Aorta (tissue), 5 donors: ENCODE measurements around the gene ALAS1. TPM values are rescaled to one million over a fixed set of nuclear protein-coding genes. Genes with fewer than 3 reads are reported as not detected.

Source experiments
- ATAC-seq: fragments of 200-7000 bp; cut with Tn5 transposase; one replicate; pipeline ENCODE4 v1.9.1; 2022; ENCODE audit warnings: moderate library complexity; ENCODE audit not compliant: low FRiP score
- DNase-seq, 2 donors: peaks; one replicate each; pipeline ENCODE4 v3.0.0-alpha.2; 2020
- H3K27ac ChIP-seq, 2 donors: one replicate each; pipeline ENCODE4 v1.5.1; 2013; ENCODE audit warnings: low read length in 2 of 2, mild to moderate bottlenecking in 2 of 2, moderate library complexity in 2 of 2, control low read depth in 1 of 2, inconsistent platforms in 1 of 2, low read depth in 1 of 2
- H3K27me3 ChIP-seq, 2 donors: one replicate each; pipeline ENCODE4 v1.6.1; 2013; ENCODE audit warnings: control low read depth in 1 of 2, low read length in 1 of 2, mild to moderate bottlenecking in 1 of 2, moderate library complexity in 1 of 2; ENCODE audit not compliant: insufficient read depth in 2 of 2, control insufficient read depth in 1 of 2
- H3K36me3 ChIP-seq, 2 donors: one replicate each; pipeline ENCODE4 v1.6.1; 2013; ENCODE audit warnings: control low read depth in 1 of 2, low read length in 1 of 2, mild to moderate bottlenecking in 1 of 2; ENCODE audit not compliant: insufficient read depth in 2 of 2, control insufficient read depth in 1 of 2
- H3K4me1 ChIP-seq, 2 donors: one replicate each; pipeline ENCODE4 v1.6.1; 2013; ENCODE audit warnings: low read length in 2 of 2, control low read depth in 1 of 2, mild to moderate bottlenecking in 1 of 2, moderate library complexity in 1 of 2; ENCODE audit not compliant: insufficient read depth in 2 of 2, control insufficient read depth in 1 of 2
- H3K4me3 ChIP-seq, 2 donors: one replicate each; pipeline ENCODE4 v1.5.1; 2013; ENCODE audit warnings: low read length in 2 of 2, control low read depth in 1 of 2, mild to moderate bottlenecking in 1 of 2
- H3K9me3 ChIP-seq: one replicate; pipeline ENCODE4 v1.6.1; 2013; ENCODE audit warnings: mild to moderate bottlenecking, low read length; ENCODE audit not compliant: control insufficient read depth
- WGBS, 2 donors: extraction: QIAGEN DNeasy Blood & Tissue Kit; methylation state at CpG; one replicate each; pipeline ENCODE4 v1.1.7; 2013; 5-methylcytosine and 5-hydroxymethylcytosine counted together
- intact Hi-C, 2 donors: fragments of 100-400 bp; cut with DNase I; formaldehyde crosslinking; loops; one replicate each; pipeline versions ENCODE4 v1.14.2 to v1.15.0; 2022
- polyA plus RNA-seq, 2 donors: library from polyadenylated mRNA; stranded (reverse); fragments of 200-250 nt; gene quantifications; one replicate each; pipeline ENCODE4 v1.2.3, GENCODE V29; 2013
- total RNA-seq, 2 donors: library from RNA; stranded (reverse); fragmentation: NEBNext Ultra II Directional; extraction: Animal tissue kit (Norgen Biotek cat#: 25700); gene quantifications; one replicate each; pipeline ENCODE4 v1.2.1, GENCODE V29; 2021
- donor health status: healthy with polysubstance abuse.
- donor health status: Bipolar disorder and iron deficiency.
- donor health status: DM: no; HTN: no; CAD: no.
- donor health status: DM: no; HTN: no; CAD: no.
- donor health status: DM: yes; HTN: yes; CAD: no.

The ALAS1 gene
- total and polyA plus RNA-seq, 4 donors = 14.4 to 34.5 (median 23.4) TPM

DNA sequence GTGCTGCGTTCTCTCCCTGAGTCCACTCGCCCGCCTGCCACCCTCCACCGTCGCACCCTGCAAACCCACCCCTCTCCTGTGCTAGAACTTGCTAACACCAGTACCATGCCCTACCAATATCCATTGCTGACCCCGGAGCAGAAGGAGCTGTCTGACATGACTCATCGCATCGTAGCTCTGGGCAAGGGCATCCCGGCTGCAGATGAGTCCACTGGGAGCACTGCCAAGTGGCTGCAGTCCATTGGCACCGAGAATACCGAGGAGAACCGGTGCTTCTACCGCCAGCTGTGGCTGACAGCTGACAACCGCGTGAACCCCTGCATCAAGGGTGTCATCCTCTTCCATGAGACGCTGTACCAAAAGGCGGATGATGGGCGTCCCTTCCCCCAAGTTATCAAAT is 4.9 kb upstream of the ALAS1 start:
- H3K4me1 ChIP-seq = peaks cover 0 to 2% of the 10 kb centered on the region in 2 donors
- intact Hi-C loops = no loop called here
- no peaks in the 10 kb centered on the region for H3K27me3 ChIP-seq
- no peaks in the 10 kb centered on the region for H3K36me3 ChIP-seq
- ATAC-seq (no peak), DNase-seq (no peak)
- no peaks in the 10 kb centered on the region for H3K9me3 ChIP-seq
- H3K4me3 ChIP-seq = no peak overlapping the region
- WGBS, 2 donors = 69 to 71% methylated on average over 18 of the region's 18 CpGs
- H3K27ac ChIP-seq = no peak overlapping the region

DNA sequence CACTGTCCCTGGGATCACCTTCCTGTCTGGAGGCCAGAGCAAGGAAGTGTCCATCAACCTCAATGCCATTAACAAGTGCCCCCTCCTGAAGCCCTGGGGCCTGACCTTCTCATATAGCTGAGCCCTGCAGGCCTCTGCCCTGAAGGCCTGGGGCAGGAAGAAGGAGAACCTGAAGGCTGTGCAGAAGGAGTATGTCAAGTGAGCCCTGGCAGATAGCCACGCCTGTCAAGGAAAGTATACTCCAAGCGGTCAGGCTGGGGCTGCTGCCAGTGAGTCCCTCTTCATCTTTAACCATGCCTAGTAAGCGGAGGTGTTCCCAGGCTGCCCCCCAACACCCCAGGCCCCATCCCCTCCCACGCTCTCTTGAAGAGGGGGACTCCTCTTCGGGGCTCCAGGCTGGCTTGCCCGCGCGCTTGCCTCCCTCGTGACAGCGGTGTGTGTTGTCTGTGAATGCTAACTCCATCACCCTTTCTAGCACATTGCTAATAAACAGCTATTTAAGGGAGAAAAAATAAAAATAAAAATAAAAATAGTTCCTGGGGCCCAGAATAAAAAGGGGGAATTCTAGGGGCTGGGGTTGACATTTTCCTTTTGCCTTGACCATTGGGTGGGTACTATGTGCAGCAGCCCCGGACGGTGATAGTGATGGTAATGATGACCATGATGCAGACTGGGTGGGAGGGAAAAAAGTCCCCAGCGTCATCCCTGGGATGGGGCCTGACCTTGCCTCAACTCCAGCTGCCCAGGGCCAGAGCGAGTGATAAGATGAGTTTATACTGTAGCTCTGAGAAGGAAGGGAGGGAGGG is 3.3 kb upstream of the ALAS1 start:
- Histone ChIP-seq H3K4me1 (peaks cover 0 to 2% of the 10 kb centered on the region in 2 donors), H3K36me3 (no peaks in the 10 kb centered on the region), H3K9me3 (no peaks in the 10 kb centered on the region), H3K27me3 (no peaks in the 10 kb centered on the region), H3K27ac (no peak overlapping the region), H3K4me3 (no peak overlapping the region)
- ATAC-seq (no peak), DNase-seq (no peak)
- 86 to 92% methylated on average over 14 of the region's 14 CpGs for WGBS, 2 donors
- intact Hi-C loops = no loop called here

DNA sequence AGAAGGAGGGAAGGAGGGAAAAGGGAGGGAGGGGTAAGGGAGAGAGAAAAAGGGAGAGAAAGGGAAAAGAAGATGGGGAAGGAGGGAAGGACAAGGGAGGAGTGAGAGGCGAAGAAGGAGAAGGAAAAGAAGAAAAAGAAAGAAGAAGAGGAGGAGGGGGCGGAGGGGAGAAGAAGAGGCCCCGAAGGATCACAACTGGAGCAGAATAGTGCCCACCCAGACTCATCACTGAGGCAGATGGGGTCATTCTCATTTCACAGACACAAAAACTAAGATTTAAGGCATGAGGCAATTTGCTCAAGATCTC is 2.7 kb upstream of the ALAS1 start:
- Histone ChIP-seq H3K4me1 (peaks cover 0 to 2% of the 10 kb centered on the region in 2 donors), H3K36me3 (no peaks in the 10 kb centered on the region)

DNA sequence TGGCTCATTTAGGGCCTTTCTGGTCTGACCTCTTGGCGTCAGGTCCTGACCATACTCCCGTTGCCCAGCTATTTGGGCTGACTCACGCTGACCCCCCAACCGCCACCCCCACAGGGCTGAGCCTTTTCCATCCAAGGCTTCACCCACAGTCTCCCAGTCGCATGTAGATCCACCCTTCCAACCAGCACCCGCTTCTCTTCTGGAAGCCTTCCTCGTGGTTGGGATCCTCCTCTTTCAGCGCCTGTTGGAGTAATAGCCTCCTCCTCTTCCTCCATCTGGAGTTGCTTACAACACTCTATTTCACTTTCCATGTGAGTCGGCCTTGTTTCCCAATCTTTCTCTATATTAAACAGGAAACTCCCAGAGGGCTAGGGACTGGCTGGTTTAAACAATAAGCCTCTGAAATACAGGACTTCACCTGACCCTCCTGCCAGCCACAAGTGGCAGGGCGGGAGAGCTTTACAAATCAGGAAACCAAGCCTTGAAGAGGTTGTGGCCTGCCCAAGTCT is 2.1 kb upstream of the ALAS1 start:
- no peaks in the 10 kb centered on the region for H3K27me3 ChIP-seq
- H3K36me3 ChIP-seq = no peaks in the 10 kb centered on the region
- H3K9me3 ChIP-seq = no peaks in the 10 kb centered on the region
- DNase-seq (peak in 1 of 2 donors; percentile 72), ATAC-seq (peak; percentile 1)
- H3K27ac ChIP-seq = no peak overlapping the region
- WGBS, 2 donors = 88 to 91% methylated on average over 10 of the region's 10 CpGs
- intact Hi-C loops = no loop called here
- H3K4me1 ChIP-seq = no peaks in the 10 kb centered on the region
- H3K4me3 ChIP-seq = no peak overlapping the region

More for the DNA sequence above, 2.7 kb upstream of the ALAS1 start:
- DNase-seq (no peak), ATAC-seq (no peak)
- Histone ChIP-seq H3K27me3 (no peaks in the 10 kb centered on the region), H3K9me3 (no peaks in the 10 kb centered on the region), H3K27ac (no peak overlapping the region), H3K4me3 (no peak overlapping the region)
- 99 to 100% methylated on average over 3 of the region's 3 CpGs for WGBS, 2 donors
- intact Hi-C loops = no loop called here

GRCh38 chr3:52196977-52197376 is 983 bp upstream of the ALAS1 start:
- 33 to 42% methylated on average over 3 of the region's 3 CpGs for WGBS, 2 donors
- H3K9me3 ChIP-seq = no peaks in the 10 kb centered on the region
- no peaks in the 10 kb centered on the region for H3K4me1 ChIP-seq
- DNase-seq = no peak
- intact Hi-C loops = no loop called here
- H3K36me3 ChIP-seq = no peaks in the 10 kb centered on the region
- peak; percentile 1 for ATAC-seq
- no peaks in the 10 kb centered on the region for H3K27me3 ChIP-seq
- H3K4me3 ChIP-seq = no peak overlapping the region
- H3K27ac ChIP-seq = no peak overlapping the region

DNA sequence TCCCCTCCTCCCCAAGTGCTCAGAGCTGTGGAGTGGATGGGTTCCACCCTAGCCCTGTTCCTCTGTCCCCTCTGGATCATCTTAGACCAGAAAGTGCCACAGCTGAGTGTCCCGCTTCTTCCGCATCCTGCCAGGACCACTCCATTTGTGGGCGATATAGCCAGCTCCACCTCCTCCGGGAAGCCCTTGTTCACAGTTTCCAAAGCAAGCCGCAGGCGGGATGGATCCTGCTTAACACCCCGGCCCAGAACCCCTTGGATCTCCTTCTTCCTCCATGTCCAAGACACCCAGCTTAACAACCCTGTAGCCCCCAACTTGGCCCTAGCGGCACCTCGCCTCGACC is 490 bp upstream of the ALAS1 start:
- Histone ChIP-seq H3K36me3 (peaks cover 0 to 1% of the 10 kb centered on the region in 2 donors), H3K27me3 (no peaks in the 10 kb centered on the region), H3K27ac (peak overlapping the region in 1 of 2 donors; percentile 12), H3K4me3 (peak overlapping the region; percentile 38 to 51), H3K4me1 (no peaks in the 10 kb centered on the region), H3K9me3 (no peaks in the 10 kb centered on the region)
- intact Hi-C loops = no loop called here
- WGBS, 2 donors = 50 to 55% methylated on average over 10 of the region's 10 CpGs
- no peak for DNase-seq
- ATAC-seq = no peak

DNA sequence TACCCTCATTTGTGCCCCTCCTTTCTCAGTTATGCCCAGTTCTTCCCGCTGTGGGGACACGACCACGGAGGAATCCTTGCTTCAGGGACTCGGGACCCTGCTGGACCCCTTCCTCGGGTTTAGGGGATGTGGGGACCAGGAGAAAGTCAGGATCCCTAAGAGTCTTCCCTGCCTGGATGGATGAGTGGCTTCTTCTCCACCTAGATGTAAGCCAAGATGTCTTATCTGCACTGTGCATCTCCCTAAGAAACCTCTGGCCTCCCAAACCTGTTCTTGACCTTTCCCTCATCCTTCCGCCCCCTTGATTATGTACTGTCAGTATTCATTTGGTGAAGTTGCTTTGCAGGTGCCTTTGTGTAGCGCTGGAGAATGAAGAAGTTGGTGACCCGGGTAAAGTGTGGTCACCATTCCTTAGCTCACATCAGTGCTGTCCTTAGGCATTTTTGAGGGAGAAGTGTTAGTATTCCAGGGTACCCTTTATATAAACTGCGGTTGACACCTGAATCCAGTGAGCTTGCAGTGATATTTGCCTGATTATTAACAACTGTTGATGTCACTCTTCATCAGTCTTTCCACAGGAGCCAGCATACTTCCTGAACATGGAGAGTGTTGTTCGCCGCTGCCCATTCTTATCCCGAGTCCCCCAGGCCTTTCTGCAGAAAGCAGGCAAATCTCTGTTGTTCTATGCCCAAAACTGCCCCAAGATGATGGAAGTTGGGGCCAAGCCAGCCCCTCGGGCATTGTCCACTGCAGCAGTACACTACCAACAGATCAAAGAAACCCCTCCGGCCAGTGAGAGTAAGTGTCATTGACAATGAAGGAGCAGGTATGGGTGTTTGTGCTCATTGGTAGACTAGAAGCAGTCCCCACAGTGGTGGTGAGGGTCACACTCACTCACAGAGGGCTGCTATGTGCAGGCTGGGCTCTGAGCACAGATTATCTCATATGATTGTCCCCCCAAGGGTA is 966 bp downstream of the ALAS1 start:
- DNase-seq (peak in 1 of 2 donors; percentile 42), ATAC-seq (no peak)
- Histone ChIP-seq H3K4me1 (no peaks in the 10 kb centered on the region), H3K36me3 (peaks cover 0 to 9% of the 10 kb centered on the region in 2 donors), H3K27ac (no peak overlapping the region), H3K27me3 (no peaks in the 10 kb centered on the region), H3K9me3 (no peaks in the 10 kb centered on the region), H3K4me3 (peak overlapping the region; percentile 51 to 79)
- WGBS, 2 donors = 44 to 46% methylated on average over 14 of the region's 14 CpGs
- intact Hi-C loops = no loop called here

DNA sequence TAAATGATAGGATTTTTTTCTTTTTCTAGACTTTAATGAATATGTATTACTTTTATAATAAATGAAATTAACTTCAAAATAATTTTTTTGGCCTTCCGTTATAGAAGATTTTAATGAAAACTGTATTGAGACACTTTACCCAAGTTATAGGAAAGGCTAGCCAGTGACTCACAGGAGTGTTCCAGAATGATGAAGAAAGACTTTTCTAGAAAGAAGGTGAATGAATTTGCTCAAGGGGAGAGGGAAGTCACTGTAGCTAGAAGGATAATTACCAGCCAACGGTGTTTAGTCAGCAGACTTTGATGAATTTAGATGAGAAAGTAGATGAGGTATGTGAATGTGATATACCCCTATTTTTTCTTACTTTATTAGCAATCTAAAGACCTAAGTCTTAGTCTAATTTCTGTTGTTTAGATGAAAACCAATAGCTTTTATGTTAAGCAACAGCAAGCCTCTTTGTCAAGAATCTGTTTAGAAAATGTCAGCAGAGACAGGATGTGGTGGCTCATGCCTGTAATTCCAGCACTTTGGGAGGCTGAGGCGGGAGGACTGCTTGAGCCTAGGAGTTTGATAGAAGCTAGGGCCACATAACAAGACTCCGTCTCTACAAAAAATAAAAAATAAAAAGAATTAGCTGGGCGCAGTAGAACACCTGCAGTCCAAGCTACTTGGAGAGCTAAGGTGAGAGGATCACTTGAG is 3.2 kb downstream of the ALAS1 start:
- H3K4me1 ChIP-seq = no peaks in the 10 kb centered on the region
- H3K27me3 ChIP-seq = no peaks in the 10 kb centered on the region

More for the DNA sequence above, 3.2 kb downstream of the ALAS1 start:
- ATAC-seq (no peak), DNase-seq (no peak)
- H3K27ac ChIP-seq = no peak overlapping the region
- WGBS, 2 donors = 93% methylated on average over 5 of the region's 5 CpGs
- peaks cover 0 to 20% of the 10 kb centered on the region in 2 donors for H3K36me3 ChIP-seq
- intact Hi-C loops = no loop called here
- H3K4me3 ChIP-seq = no peak overlapping the region
- H3K9me3 ChIP-seq = no peaks in the 10 kb centered on the region
